Right ventricle myocardium inferior (tissue), 1 donor: ENCODE measurements around the gene CSTPP1. TPM values are rescaled to one million over a fixed set of nuclear protein-coding genes. Genes with fewer than 3 reads are reported as not detected.
A peak's percentile ranks its signal among the peaks of the same experiment; 100 is the strongest.

Source experiments
- ATAC-seq: fragments of 200-7000 bp; cut with Tn5 transposase; one replicate; pipeline ENCODE4 v1.9.1; 2020; ENCODE audit warnings: mild to moderate bottlenecking, moderate library complexity
- DNase-seq: peaks from one replicate; pipeline ENCODE4 v3.0.0; 2021; ENCODE audit errors: missing footprints
- intact Hi-C: fragments of 100-400 bp; cut with DNase I; formaldehyde crosslinking; loops from one replicate; pipeline ENCODE4 v1.11.0; 2022
- total RNA-seq: library from RNA; stranded (reverse); fragmentation: NEBNext Ultra II Directional; extraction: Animal tissue kit (Norgen Biotek cat#: 25700); gene quantifications from one replicate; pipeline ENCODE4 v1.2.1, GENCODE V29; 2021
- donor health status: DM: no; HTN: yes; CAD: no; lungs with severe emphysema.

The CSTPP1 gene
- total RNA-seq, 1 donor from 2014 or later = 11.0 TPM

- ATAC-seq (no peak), DNase-seq (no peak)
- intact Hi-C loops = no loop called here
Observed at GRCh38 chr11:47157805-47158204, 221.2 kb downstream of the CSTPP1 start.

GRCh38 chr11:47158242-47158641 is 221.7 kb downstream of the CSTPP1 start:
- intact Hi-C loops = no loop called here
- ATAC-seq = no peak
- DNase-seq = no peak

DNA sequence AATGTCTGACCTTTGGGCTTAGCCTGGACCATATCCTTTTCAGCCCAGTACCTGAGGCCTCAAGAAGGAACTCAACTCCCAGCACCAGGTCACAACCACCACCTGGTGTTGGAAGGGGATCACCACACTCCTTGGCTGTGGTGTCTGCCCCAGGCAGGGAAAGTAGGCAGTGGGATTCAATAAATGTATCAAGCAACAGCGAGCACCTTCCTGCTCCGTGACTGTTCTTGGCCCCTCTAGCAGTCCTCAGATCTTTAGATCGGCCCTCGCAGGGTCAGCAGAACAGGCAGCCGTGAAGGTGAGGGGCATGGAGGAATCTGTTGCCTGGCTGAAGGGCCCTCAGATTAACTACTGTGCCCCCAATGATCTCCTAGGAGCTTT is 224.2 kb downstream of the CSTPP1 start:
- intact Hi-C loops = no loop called here
- ATAC-seq (no peak), DNase-seq (no peak)

GRCh38 chr11:47161134-47161854 is 224.7 kb downstream of the CSTPP1 start:
- ATAC-seq (peak; percentile 65), DNase-seq (no peak)
- intact Hi-C loops = no loop called here

DNA sequence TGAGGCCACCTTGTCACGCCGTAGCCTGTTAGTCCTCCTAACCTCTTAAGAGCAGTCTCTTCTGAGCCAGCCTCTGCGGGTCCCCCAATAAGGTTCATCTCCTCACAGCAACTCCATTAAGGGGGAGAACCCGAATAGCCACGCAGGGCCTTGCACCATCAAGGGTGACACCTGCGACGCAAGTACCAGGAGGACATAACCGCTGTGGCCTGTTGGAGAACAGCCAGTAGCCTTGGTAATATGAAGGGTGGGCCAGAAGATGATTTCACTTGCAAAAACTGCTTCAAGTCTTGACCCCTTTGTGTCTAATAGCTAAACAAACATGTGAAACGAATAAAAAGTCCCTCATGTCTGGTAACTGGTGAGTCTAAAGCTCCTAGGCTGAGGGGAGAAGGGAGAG is 225.3 kb downstream of the CSTPP1 start:
- intact Hi-C loops = no loop called here
- DNase-seq = no peak
- ATAC-seq = no peak

DNA sequence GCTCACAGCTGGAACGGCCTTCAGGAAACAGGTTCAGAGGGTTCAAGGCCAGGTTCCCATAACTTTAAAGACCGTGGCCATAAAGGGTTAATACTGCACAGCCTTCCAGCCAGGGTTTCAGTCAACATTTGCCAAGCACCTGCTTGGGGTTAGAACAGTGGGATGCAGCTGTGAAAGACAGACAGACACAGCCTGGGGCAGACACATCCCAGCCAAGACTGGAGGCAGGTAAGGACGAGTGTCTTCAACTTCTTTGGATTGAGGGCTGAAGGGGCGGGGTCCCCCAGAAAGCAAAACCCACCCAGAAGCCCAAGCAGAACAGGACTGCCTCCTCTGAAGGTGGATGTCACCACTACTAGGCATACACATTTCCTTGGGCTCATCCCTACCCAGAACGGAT is 225.9 kb downstream of the CSTPP1 start:
- ATAC-seq (no peak), DNase-seq (no peak)
- intact Hi-C loops = no loop called here

DNA sequence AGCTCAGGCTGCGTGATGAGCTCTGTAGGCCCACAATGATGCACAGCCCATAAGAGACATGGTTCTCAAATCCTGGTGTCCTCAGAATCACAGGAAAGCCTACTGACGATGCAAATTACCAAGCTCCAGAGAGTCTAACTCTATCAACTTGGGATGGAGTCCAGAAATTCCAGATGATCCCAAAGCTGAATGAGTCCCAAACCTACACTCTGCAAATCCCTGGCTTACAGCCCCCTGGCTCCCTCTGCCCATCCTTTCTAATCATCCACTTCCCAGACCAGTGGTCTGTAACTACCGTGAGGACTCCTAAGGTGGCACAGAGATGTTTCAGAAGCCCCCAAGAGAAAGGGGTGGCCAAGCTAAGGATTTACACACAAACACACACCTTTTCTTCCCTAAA is 226.6 kb downstream of the CSTPP1 start:
- DNase-seq = no peak
- intact Hi-C loops = no loop called here
- ATAC-seq = no peak

- no peak for DNase-seq
- ATAC-seq = no peak
- intact Hi-C loops = no loop called here
Observed at GRCh38 chr11:47163898-47164297, 227.3 kb downstream of the CSTPP1 start.

DNA sequence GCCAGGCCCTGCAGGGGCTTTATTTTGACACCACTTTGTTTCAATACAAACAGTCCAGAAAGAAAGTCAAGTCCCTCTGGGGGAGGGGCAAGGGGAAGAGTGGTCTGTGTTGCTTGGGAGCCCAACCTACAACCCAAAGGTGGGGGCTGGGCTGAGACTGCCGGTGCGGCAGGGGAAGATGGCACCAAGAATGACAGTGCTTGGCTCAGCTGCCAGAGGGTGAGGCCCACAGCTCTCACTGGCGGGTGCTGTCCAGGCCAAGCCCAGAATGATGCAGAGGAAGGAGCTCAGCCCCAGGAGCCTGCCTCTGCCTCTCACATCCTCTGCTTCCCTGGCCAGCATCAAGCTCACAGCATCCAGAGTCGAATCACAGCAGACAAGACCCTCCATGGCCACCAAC is 227.8 kb downstream of the CSTPP1 start:
- DNase-seq = no peak
- ATAC-seq = no peak
- intact Hi-C loops = no loop called here

DNA sequence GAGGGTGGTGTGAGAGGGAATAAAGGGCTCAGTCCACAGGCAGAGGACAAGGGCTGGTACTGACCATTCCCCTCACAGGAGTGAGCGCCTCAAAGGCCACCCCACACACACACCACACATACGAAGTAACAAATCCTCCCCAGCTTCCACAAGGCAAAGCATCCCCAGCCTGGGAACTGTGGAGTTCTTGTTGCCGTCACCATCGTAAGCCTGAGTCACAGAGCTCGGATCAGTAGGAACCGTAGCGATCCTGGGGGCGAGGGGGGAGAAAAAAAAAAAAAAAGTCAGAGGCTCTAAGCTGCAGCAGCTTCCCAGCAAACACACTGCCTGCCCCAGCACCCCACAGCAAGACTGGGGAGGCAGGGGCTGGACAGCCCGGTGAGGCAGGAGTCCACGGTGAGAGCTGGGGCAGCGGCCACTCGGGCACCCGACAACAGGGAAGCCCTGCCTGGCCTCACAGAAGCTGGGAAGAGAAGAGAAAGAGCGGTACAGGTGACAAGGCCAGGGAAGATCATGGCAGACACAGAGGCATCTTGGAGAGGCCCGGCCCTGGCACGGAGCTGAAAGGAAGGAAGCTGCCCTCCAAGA is 228.8 kb downstream of the CSTPP1 start:
- intact Hi-C loops = no loop called here
- ATAC-seq = no peak
- no peak for DNase-seq

GRCh38 chr11:47166368-47166767 is 229.8 kb downstream of the CSTPP1 start:
- ATAC-seq (no peak), DNase-seq (no peak)
- intact Hi-C loops = no loop called here

- DNase-seq (no peak), ATAC-seq (no peak)
- intact Hi-C loops = no loop called here
Observed at GRCh38 chr11:47171061-47171838, 234.7 kb downstream of the CSTPP1 start.

GRCh38 chr11:47171856-47172255 is 235.3 kb downstream of the CSTPP1 start:
- intact Hi-C loops = no loop called here
- ATAC-seq (no peak), DNase-seq (no peak)

DNA sequence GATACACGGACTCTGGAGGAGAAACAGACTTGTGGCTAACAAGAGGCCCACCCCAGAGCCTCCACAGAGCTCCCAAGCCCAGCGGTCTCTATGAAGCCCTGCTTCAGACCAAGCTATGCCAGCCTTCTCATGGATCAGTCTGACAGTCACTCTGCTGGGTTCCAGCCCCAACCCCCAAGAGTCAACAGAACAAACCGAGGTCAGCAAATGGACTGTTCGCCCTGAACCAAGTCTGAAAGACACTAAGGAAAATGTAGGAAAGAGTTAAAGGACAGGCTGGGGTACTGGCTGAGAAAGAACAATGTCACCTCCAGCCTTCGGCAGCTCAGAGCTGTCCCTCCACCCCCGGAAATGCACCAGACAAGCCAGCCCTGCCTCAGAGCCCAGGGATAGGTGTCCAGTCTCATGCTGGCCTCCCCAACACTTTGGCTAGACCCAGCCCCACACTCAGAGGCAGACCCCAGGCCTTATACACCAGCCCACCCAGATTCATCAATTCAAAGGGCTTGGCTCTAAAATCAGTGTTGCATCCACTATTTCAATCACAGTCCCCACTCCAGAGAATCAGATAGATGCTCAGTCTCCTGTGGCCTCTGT is 236.3 kb downstream of the CSTPP1 start:
- intact Hi-C loops = no loop called here
- no peak for DNase-seq
- ATAC-seq = no peak

- no peak for ATAC-seq
- no peak for DNase-seq
- intact Hi-C loops = loop anchor here (5.0 kb wide), 2 partner anchors 36 to 71 kb away; partner anchors contain the start of genes ACP2 and DDB2
Observed at GRCh38 chr11:47175746-47176327, 239.3 kb downstream of the CSTPP1 start.

GRCh38 chr11:47176328-47177228 is 240.0 kb downstream of the CSTPP1 start, which contains the start of gene ARFGAP2:
TSS of gene ARFGAP2 (minus strand) at chr11:47176879. CDS start at chr11:47176853, 26 bp downstream.
- intact Hi-C loops = loop anchor here (1.0 to 5.0 kb wide), 3 partner anchors 36 to 179 kb away; partner anchors contain the start of genes ACP2 and DDB2
- DNase-seq = peak; percentile 99

DNA sequence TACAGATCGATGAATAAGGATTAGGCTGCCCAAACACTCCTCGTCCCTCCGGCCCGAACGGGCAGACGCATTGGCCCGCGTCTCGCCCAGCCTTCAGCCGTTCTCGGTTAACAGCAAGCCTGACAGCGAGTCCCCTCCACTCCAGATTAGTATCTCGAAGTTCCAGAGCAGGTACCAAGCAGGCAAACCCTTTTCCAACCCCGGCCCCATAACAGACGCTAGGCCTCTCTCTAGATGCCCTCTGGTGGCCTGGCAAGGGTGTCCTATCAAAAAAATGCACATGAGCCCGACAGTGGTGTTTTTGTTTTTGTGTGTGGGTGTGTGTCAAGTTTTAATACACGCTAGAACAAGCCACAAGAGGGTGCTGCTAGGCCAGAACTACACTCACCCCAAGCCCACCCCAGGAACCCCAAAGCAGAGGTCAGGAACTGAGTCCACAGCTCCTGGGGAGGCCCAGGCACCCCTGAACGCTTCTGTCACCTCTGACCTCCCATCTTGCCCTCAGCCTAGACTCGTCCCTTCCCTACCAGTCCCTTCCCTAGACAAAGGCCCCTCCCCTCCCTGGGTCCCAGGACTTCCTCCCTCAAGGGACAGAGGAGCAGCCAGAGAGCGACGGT is 240.8 kb downstream of the CSTPP1 start:
- peak; percentile 63 for ATAC-seq
- DNase-seq = peak; percentile 76
- intact Hi-C loops = loop anchor here (1.0 to 5.0 kb wide), 3 partner anchors 35 to 178 kb away; partner anchors contain the start of genes ACP2 and DDB2

More at GRCh38 chr11:47176328-47177228, 240.0 kb downstream of the CSTPP1 start, which contains the start of gene ARFGAP2:
- ATAC-seq = peak; percentile 94
